HG02970 (cell line): Measurements from ENCODE around the gene SLC2A4.
A peak's percentile ranks its signal among the peaks of the same experiment; 100 is the strongest.

Source experiments
- ATAC-seq: cut with Tn5 transposase; IDR thresholded peaks from one replicate; pipeline ENCODE4 v1.9.1; 2021; ENCODE audit warnings: mild to moderate bottlenecking, moderate library complexity, moderate number of reproducible peaks; ENCODE audit not compliant: unreplicated experiment, low FRiP score

Gene SLC2A4

GRCh38 chr17:7295230-7296180 lies 14.0 kb downstream of the SLC2A4 start:
- ATAC-seq = no peak

GRCh38 chr17:7296189-7296861 lies 14.8 kb downstream of the SLC2A4 start:
- ATAC-seq = no peak

DNA sequence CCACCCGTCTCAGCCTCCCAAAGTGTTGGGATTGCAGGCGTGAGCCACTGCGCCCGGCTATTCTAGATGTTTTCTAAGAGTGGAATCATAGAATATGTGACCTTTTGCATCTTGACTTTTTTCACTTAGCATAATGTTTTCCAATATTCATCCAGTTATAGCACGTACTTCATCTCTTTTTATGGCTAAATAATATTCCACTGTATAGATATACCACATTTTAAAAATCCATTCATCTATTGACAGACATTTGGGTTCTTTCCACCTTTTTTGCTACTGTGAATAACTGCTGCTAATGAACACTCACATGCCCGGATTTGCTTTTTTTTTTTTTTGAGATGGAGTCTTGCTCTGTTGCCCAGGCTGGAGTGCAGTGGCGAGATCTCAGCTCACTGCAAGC lies 22.7 kb downstream of the SLC2A4 start:
- no peak for ATAC-seq

DNA sequence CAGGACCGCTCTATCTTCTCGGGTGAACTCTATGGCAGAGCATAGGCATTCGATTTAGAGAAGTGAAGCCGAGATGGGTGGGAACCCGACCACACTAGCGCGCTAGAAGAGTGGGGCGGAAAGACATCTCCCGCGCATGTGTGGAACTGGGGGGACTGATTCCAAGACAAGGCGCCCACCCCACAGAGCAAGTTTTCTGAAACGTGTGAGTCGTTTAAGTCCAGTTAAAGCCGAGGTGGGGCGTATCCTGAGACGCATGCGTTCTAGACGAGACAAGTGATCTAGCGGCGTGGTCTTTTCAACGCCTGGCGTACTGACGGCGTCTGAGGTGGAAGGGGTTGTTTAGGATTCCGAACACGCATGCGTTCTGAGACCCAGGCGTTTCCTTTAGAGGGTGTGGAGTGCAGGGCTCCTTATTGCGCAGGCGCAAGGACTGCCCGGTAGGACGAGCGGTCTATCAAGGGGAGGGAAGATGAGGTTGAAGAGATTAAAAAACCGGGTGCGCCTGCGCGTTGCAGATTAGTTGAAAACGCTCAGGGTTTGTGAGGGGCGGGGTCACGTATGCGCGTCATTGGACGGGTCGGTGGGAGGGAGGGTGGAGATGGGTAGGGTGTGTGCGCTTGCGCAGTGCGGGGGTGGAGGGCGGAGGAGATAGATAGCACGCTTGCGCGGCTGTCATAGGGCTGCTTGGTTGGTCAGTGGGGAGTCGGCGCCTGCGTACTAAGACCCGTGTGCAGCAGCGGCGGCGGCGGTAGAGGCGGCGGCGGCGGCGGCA lies 25.6 kb downstream of the SLC2A4 start, which contains the start of gene EIF5A:
Gene EIF5A (plus strand): TSS at position 718 of the 775 bp plus-strand sequence. CDS start 2,008 bp downstream, outside the sequence.
- ATAC-seq = peak; percentile 68

- ATAC-seq = peak; percentile 1
These were observed 26.4 kb downstream of the SLC2A4 start for GRCh38 chr17:7307686-7308624.

DNA sequence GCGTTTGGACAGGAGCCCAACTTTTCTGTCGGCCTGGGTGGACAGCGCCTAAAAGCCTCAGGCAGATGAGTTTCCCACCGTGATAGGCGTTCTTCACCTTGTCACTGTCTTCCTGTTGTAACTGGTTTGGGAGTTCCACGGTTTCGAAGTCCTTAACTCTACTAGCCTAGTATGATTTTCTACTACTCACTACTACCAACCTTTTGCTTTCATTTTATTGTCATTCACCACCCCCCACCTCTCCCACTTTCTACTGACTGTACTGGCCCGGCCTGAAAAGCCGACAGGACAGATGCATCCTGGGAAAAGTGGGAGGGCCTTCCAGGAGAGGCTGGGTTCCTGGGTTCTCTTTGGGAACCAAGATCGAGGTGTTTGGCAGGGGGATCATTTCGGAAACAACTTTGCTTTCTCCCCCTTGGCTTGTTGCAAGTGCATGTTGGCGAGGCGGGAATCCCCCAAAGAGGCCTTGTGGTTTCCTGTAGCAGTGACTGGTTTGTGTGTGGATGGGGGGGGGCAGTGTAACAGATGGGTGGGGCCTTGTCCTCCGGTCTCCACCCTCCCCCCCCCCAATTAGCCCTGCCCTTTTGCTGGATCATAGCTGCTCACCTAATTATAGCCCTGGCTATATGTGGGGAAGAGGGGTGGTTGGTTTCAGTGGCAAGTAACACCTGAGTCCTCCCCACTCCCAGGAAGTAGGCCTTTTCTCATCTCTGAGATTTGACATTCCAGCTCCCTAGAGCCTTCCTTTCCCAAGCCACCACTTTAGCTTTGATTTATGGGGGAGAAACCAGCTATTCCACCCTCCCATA lies 27.3 kb downstream of the SLC2A4 start:
- no peak for ATAC-seq

DNA sequence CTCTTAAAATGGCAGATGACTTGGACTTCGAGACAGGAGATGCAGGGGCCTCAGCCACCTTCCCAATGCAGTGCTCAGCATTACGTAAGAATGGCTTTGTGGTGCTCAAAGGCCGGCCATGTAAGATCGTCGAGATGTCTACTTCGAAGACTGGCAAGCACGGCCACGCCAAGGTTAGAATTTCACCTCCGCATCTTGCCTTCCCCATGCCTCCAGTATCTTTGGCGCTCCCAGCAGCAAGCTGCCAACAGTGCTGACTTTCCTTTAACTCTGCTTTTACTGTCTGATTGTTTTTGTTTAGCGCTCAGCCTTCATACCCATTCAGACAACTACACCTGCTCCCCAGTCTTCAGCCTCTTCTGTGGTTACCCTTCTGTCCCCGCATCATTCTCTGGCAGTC lies 28.1 kb downstream of the SLC2A4 start:
- no peak for ATAC-seq

DNA sequence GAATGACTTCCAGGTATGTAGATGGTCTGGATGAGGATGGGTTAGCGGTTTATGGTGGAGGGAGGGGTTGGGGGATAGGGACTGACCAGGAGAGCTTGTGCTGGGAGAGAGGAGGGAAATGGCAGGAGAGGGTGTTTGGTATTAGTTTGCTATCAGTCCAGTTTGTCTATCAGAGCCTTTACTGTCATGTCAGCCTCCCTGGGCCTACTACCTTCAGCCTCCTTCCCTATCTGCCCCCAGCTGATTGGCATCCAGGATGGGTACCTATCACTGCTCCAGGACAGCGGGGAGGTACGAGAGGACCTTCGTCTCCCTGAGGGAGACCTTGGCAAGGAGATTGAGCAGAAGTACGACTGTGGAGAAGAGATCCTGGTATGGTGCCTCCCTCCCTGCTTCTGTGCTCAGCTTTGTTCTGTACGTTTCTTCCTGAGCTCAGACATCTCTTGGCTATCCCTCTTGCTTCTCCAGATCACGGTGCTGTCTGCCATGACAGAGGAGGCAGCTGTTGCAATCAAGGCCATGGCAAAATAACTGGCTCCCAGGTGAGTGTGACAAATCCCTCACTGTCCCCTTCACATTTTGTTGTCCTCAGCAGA lies 29.7 kb downstream of the SLC2A4 start:
- ATAC-seq = no peak

- no peak for ATAC-seq
These were observed 31.0 kb downstream of the SLC2A4 start for GRCh38 chr17:7312432-7313087.

- ATAC-seq = no peak
These were observed 31.8 kb downstream of the SLC2A4 start for GRCh38 chr17:7313088-7313889.

GRCh38 chr17:7313890-7314718 lies 32.6 kb downstream of the SLC2A4 start:
- ATAC-seq = no peak

DNA sequence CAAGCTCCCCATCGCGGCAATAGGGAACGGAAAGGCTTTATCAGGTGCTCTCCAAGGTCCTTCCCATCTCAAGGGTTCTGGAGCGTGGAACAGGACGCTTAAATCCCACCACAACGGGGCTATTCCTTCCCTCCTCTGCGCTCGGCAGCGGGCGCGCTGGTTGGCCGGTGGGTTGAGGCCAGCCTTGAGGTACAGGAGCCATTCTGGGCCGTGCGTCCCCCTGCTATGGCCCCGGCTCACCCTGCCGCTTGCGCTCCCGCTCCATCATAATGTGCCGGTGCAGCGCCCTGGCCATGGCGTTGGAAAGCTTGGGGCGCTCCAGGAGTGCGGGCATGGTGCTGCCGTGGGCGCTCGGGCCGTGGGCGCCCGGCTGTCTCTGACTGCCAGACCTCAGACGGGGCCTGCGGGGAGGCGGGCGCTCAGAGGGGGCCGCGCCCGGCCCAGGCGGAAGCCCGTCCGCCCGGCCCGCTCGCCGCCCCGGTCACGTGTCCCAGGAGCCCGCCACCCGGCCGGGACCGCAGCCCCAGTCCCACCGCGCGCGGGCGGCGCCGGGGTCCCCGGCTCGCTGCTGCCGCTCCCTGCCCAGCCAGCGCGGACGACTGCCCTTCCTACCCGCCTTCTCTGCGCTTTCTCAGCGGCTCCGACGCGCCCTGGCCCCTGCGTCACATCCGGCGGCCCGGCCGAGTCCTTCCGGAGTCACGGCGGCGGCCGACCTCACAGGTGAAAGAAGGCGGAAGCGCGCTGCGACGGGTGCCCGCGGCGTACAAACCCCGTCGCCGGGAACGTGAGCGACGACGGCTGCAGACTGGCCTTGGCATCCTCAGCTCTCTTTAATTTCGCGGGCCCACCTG lies 33.4 kb downstream of the SLC2A4 start, which contains the start of gene GPS2:
Gene GPS2 (minus strand): TSS at position 642 of the 851 bp plus-strand sequence. CDS start 308 bp downstream, at position 334.
- ATAC-seq = peak; percentile 66

DNA sequence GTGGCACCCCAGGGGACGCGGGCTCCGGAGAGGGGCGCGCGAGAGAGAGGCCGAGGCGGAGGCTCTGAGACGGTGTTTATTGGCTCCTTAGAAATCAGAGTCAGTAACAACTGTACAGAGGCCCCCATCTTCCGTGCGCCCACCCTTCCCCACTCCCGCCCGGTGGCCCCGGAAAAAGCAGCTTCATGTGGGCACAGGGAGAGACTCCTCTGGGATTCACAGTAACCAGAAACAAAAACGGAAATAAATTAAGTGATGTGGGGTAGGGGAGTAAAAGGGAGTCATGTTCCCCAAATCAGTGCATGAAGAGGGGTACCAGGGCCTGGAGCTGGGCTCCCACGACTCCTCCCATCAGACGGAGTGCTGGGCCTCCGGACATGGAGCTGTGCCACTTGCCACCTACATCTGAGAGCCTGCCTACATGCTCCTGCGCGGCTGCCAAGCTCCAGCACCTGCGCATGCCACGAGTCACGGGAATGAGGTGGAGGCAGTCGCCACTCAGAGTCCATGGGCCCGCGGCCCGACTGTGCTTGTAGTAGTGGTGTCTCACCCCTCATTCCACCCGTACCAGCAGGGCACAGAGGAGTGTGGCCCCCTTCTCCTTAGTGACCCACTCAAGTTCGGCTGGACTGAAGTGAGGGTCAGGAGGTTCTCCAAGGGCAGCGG lies 34.2 kb downstream of the SLC2A4 start:
- ATAC-seq = no peak

GRCh38 chr17:7317161-7317803 lies 35.8 kb downstream of the SLC2A4 start:
- no peak for ATAC-seq
